Tibial nerve (tissue), 4 donors: ENCODE measurements around the gene FAM13A.

Experiments
- CTCF ChIP-seq, 5 experiments: fragments of 200-600 bp in 3 of 5; fragments of 450-650 bp in 2 of 5; sonication (generic) in 3 of 5; IDR thresholded peaks; one replicate each; pipeline ENCODE4 v1.5.1; 2016 to 2019; ENCODE audit warnings: antibody characterized with exemption in 5 of 5, mild to moderate bottlenecking in 3 of 5, moderate library complexity in 2 of 5
- EP300 ChIP-seq, 2 donors: sonication (generic); formaldehyde crosslinking; IDR thresholded peaks; one replicate each; pipeline ENCODE4 v1.6.1; 2017; ENCODE audit warnings: antibody characterized with exemption in 2 of 2, mild to moderate bottlenecking in 1 of 2
- POLR2A ChIP-seq, 2 donors: fragments of 450-650 bp; IDR thresholded peaks; one replicate each; pipeline ENCODE4 v1.6.1; 2017; ENCODE audit warnings: antibody characterized with exemption in 2 of 2, mild to moderate bottlenecking in 2 of 2, moderate library complexity in 2 of 2

DNA sequence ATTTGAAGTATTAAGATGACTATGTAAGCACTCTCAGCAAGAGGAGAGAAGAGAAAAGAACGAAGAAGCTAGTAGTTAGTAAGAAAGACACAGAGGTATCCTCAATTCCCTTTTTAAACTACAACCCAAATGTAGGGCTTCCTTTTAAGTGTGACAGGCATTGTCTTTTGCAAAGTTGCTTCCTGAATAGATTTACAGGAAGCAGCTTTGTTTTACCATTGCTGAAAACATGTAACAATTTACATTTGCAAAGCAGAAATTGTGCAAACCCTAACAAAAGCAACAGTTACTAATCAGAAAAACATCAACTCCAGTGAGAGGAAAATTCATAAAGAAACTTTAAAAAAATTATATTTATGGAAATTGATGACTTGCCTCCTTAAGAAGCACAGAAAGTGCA is 96.4 kb downstream of the FAM13A start:
- TF ChIP-seq CTCF (IDR thresholded peaks at IDR 0.05) = no peak
- no peak for TF ChIP-seq POLR2A (IDR thresholded peaks at IDR 0.05)
- TF ChIP-seq EP300 (IDR thresholded peaks at IDR 0.05) = peak in 1 of 2 donors; percentile 18
